MCF 10A (cell line): Measurements from ENCODE around the gene ABLIM1. TPM values are rescaled to one million over a fixed set of nuclear protein-coding genes. Genes with fewer than 3 reads are reported as not detected.

Experiments used
- BruUV-seq: library from RNA; stranded (reverse); fragments of 400-500 nt; replicated peaks from 2 replicates; lab custom pipeline; 2021; lab: Mats Ljungman, UMichigan
- CTCF ChIA-PET: fragments of 300-600 bp; sonication (Branson Sonifier 250); formaldehyde crosslinking; extraction: SDS; loops from one replicate; lab custom pipeline; 2021; ENCODE audit warnings: antibody characterized with exemption, inconsistent platforms; lab: Yijun Ruan, JAX
- POLR2A ChIA-PET: fragments of 300-600, 350-650 bp; sonication (Branson Sonifier 250); formaldehyde crosslinking; extraction: SDS; loops from one replicate; lab custom pipeline; 2020; ENCODE audit warnings: antibody characterized with exemption, inconsistent platforms; lab: Yijun Ruan, JAX
- DNase-seq: peaks from one replicate; pipeline ENCODE4 v3.0.0-alpha.2; 2018; ENCODE audit not compliant: unreplicated experiment
- H3K27ac Mint-ChIP-seq: one replicate; pipeline ENCODE4 v1.8.0; 2022; ENCODE audit warnings: mild to moderate bottlenecking, low read depth, mixed read lengths; ENCODE audit not compliant: unreplicated experiment
- H3K27me3 Mint-ChIP-seq: one replicate; pipeline ENCODE4 v1.8.0; 2022; ENCODE audit warnings: mixed read lengths; ENCODE audit not compliant: insufficient read depth, unreplicated experiment
- H3K36me3 Mint-ChIP-seq: one replicate; pipeline ENCODE4 v1.8.0; 2022; ENCODE audit warnings: mild to moderate bottlenecking, moderate library complexity, mixed read lengths; ENCODE audit not compliant: insufficient read depth, unreplicated experiment
- H3K4me1 Mint-ChIP-seq: one replicate; pipeline ENCODE4 v1.8.0; 2022; ENCODE audit warnings: mixed read lengths; ENCODE audit not compliant: insufficient read depth, unreplicated experiment
- H3K4me3 Mint-ChIP-seq: one replicate; pipeline ENCODE4 v1.8.0; 2022; ENCODE audit warnings: mild to moderate bottlenecking, moderate library complexity, mixed read lengths; ENCODE audit not compliant: unreplicated experiment
- H3K9me3 Mint-ChIP-seq: one replicate; pipeline ENCODE4 v1.8.0; 2022; ENCODE audit warnings: mixed read lengths; ENCODE audit not compliant: unreplicated experiment
- intact Hi-C: fragments of 100-400 bp; cut with micrococcal nuclease; formaldehyde crosslinking; loops from 2 replicates; pipeline ENCODE4 v1.14.1; 2022
- total RNA-seq: library from RNA; stranded (reverse); gene quantifications from 2 replicates; pipeline ENCODE4 v1.2.3, GENCODE V29; 2022
- TF ChIP-seq, protein P1 (sequence below): fragments of 200-600 bp; IDR thresholded peaks from one replicate; pipeline ENCODE4 v1.8.0; 2022; ENCODE audit warnings: antibody characterized with exemption, mild to moderate bottlenecking; ENCODE audit not compliant: unreplicated experiment

The ABLIM1 gene
- total RNA-seq, 1 experiment from 2014 or later, result 94.5 TPM

DNA sequence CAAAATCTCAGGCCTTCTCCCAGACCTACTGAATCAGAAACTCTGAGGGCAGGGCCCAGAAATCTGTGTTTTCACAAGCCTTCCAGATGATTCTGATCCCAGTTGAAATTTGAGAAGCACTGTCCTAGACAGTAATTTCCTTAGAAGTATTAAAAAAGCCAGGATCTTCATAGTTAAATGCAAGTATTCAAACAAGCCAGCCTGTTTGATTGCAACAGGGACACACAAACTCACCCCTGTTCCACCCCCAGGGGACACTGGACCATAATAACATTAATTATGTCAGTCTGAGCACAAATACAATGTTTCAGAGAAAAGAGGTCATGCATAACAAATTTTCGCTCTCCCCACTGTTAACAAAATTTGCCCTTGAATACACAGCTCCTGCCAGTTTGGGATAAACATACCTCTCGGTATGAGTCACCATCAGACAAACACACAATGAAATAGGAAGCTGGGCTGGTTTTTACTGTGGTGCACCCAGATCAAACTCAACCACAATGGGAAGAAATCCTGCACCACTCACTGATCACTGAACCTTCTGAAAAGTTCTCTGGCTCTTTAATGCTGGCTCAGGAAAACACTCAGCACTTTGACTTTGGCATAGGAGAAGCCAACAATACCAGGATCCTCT is 34.3 kb downstream of the ABLIM1 start:
- H3K4me3 Mint-ChIP-seq, result no peak overlapping the region
- H3K27ac Mint-ChIP-seq, result peak overlapping the region; percentile 88
- BruUV-seq, result no TSS peak
- H3K9me3 Mint-ChIP-seq, result no peaks in the 10 kb centered on the region
- ChIA-PET CTCF (interaction anchor here (0.6 to 1.4 kb wide), 3 partner anchors 12 to 74 kb away, joined by 3 to 4 read pairs (median 3); no protein-coding TSS in a partner anchor), POLR2A (interaction anchor here (0.7 to 1.9 kb wide), 11 partner anchors 10 to 124 kb away, joined by 3 to 21 read pairs (median 4); no protein-coding TSS in a partner anchor)
- H3K27me3 Mint-ChIP-seq, result no peaks in the 10 kb centered on the region
- TF ChIP-seq, protein P1, sequence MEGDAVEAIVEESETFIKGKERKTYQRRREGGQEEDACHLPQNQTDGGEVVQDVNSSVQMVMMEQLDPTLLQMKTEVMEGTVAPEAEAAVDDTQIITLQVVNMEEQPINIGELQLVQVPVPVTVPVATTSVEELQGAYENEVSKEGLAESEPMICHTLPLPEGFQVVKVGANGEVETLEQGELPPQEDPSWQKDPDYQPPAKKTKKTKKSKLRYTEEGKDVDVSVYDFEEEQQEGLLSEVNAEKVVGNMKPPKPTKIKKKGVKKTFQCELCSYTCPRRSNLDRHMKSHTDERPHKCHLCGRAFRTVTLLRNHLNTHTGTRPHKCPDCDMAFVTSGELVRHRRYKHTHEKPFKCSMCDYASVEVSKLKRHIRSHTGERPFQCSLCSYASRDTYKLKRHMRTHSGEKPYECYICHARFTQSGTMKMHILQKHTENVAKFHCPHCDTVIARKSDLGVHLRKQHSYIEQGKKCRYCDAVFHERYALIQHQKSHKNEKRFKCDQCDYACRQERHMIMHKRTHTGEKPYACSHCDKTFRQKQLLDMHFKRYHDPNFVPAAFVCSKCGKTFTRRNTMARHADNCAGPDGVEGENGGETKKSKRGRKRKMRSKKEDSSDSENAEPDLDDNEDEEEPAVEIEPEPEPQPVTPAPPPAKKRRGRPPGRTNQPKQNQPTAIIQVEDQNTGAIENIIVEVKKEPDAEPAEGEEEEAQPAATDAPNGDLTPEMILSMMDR, result no peak
- H3K36me3 Mint-ChIP-seq, result no peaks in the 10 kb centered on the region
- peak; percentile 89 for DNase-seq
- intact Hi-C loops, result no loop called here
- H3K4me1 Mint-ChIP-seq, result peaks cover 42% of the 10 kb centered on the region

DNA sequence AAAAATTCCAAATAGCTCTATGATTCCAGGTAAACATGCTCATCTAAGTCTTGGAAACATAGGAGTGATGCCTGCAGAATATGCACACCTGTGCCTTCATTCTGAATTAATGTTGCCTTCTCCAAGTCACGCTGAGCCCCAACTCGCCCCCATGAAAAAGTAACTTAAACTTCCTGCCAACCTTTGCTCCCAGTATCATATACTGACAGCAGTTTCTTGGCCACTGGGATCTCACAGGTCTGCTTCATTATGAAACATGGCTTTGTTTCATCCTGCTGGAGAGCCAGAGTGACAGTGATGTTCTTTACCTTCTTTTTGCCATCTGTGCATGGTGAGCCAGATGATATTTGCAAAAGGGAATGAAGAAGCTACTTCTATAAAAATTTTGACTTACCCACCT is 34.9 kb downstream of the ABLIM1 start:
- H3K9me3 Mint-ChIP-seq, result no peaks in the 10 kb centered on the region
- H3K36me3 Mint-ChIP-seq, result no peaks in the 10 kb centered on the region
- intact Hi-C loops, result no loop called here
- DNase-seq, result no peak
- TF ChIP-seq, protein P1, result no peak
- H3K27ac Mint-ChIP-seq, result peak overlapping the region; percentile 88
- no peak overlapping the region for H3K4me3 Mint-ChIP-seq
- no TSS peak for BruUV-seq
- POLR2A ChIA-PET, result interaction anchor here (0.6 to 1.9 kb wide), 10 partner anchors 10 to 96 kb away, joined by 3 to 21 read pairs (median 3); no protein-coding TSS in a partner anchor
- H3K27me3 Mint-ChIP-seq, result no peaks in the 10 kb centered on the region
- CTCF ChIA-PET, result interaction anchor here (0.6 to 1.4 kb wide), 2 partner anchors 12 to 15 kb away, joined by 3 to 4 read pairs; no protein-coding TSS in a partner anchor
- H3K4me1 Mint-ChIP-seq, result peaks cover 42% of the 10 kb centered on the region

DNA sequence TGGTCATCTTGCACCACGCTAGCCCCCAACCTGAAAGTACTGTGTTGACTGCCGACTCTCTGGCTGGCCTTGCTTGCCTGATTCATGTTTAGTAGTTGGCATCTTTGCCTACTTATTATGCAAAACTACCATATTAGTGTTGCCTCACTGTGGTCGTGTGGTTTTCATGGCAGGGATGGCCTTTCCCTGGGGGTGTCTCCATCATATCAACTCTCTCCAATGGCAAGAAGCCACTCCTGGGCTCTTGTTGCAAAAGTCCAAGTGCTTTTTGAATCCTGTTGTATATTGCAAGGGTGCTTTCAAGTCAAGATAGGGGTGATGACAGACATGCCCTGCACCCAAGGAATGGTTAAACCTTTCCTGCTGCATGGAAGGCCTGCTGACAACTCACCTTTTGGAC is 39.4 kb downstream of the ABLIM1 start:
- peak; percentile 63 for DNase-seq
- no peaks in the 10 kb centered on the region for H3K9me3 Mint-ChIP-seq
- no TSS peak for BruUV-seq
- intact Hi-C loops, result no loop called here
- H3K4me1 Mint-ChIP-seq, result peaks cover 20% of the 10 kb centered on the region
- H3K36me3 Mint-ChIP-seq, result no peaks in the 10 kb centered on the region
- TF ChIP-seq, protein P1, result no peak
- POLR2A ChIA-PET, result interaction anchor here (1.3 kb wide), 1 partner anchor 43 kb away, joined by 4 read pairs; no protein-coding TSS in a partner anchor
- H3K27me3 Mint-ChIP-seq, result no peaks in the 10 kb centered on the region
- H3K4me3 Mint-ChIP-seq, result no peak overlapping the region
- H3K27ac Mint-ChIP-seq, result no peak overlapping the region
- CTCF ChIA-PET, result no interaction called here

DNA sequence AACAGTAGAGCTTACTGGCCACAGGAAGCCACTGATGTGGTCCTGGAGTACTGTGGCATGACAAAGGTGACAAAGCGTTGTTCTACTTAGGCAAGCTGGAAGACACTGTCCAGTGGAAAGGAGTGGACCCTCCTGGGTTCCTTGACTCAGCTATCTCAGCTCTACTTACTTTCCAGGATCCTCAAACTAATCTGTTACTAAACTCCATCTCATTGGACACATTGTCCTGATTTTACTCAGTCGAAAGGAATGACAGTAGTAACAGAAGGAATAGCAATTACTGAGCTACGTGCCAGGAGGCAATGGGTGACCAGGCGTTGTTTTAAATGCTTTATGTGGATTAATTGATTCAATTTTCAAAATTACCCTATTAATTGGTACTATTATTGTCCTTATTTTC is 41.6 kb downstream of the ABLIM1 start:
- Mint-ChIP-seq H3K27me3 (no peaks in the 10 kb centered on the region), H3K4me1 (peaks cover 13% of the 10 kb centered on the region), H3K27ac (no peak overlapping the region), H3K9me3 (no peaks in the 10 kb centered on the region), H3K36me3 (no peaks in the 10 kb centered on the region), H3K4me3 (no peak overlapping the region)
- intact Hi-C loops, result no loop called here
- no TSS peak for BruUV-seq
- ChIA-PET CTCF (interaction anchor here (0.6 to 1.8 kb wide), 7 partner anchors 10 to 263 kb away, joined by 3 to 7 read pairs (median 4); no protein-coding TSS in a partner anchor), POLR2A (interaction anchor here (0.6 to 2.0 kb wide), 4 partner anchors 9 to 31 kb away, joined by 3 to 10 read pairs (median 4); no protein-coding TSS in a partner anchor)
- no peak for DNase-seq
- TF ChIP-seq, protein P1, result no peak
